OCI-LY7 (cell line): ENCODE results near the gene CCNB2. TPM values are rescaled to one million over a fixed set of nuclear protein-coding genes. Genes with fewer than 3 reads are reported as not detected.

Experiments
- BruUV-seq: library from RNA; stranded (reverse); fragments of 400-500 nt; replicated peaks from 2 replicates; lab custom pipeline; 2021; lab: Mats Ljungman, UMichigan
- CTCF ChIA-PET: fragments of 300-600 bp; sonication (Branson Sonifier 250); formaldehyde crosslinking; loops from one replicate; lab custom pipeline; 2022; ENCODE audit warnings: antibody characterized with exemption; ENCODE audit not compliant: unreplicated experiment; lab: Charles Lee
- POLR2A ChIA-PET: fragments of 300-600 bp; sonication (Branson Sonifier 250); formaldehyde crosslinking; loops from one replicate; lab custom pipeline; 2022; ENCODE audit warnings: antibody characterized with exemption; lab: Charles Lee
- DNase-seq: peaks from one replicate; pipeline ENCODE4 v3.0.0-alpha.2; 2015; ENCODE audit warnings: low spot score
- H2AFZ ChIP-seq: fragments of 200-600 bp; sonication (generic), shearing (Covaris generic); 2 replicates; pipeline ENCODE4 v1.6.1; 2014; ENCODE audit warnings: mild to moderate bottlenecking, antibody characterized with exemption, low read length, moderate library complexity
- H3K27ac ChIP-seq: fragments of 200-600 bp; sonication (generic); 2 replicates; pipeline ENCODE4 v1.5.1; 2014; ENCODE audit warnings: mixed run types, low read depth, mild to moderate bottlenecking, moderate library complexity, low read length, inconsistent platforms; ENCODE audit not compliant: poor library complexity, severe bottlenecking
- H3K36me3 ChIP-seq: fragments of 200-600 bp; sonication (generic); 2 replicates; pipeline ENCODE4 v1.6.1; 2014; ENCODE audit warnings: mild to moderate bottlenecking, antibody characterized with exemption, low read length, moderate library complexity, mixed read lengths; ENCODE audit not compliant: insufficient read depth
- H3K4me1 ChIP-seq: fragments of 200-600 bp; sonication (generic); 2 replicates; pipeline ENCODE4 v1.5.1; 2014; ENCODE audit warnings: mild to moderate bottlenecking, low read length; ENCODE audit not compliant: insufficient read depth, poor library complexity, severe bottlenecking
- H3K4me2 ChIP-seq: fragments of 200-600 bp; sonication (generic); 2 replicates; pipeline ENCODE4 v1.6.1; 2014; ENCODE audit warnings: mild to moderate bottlenecking, low read length
- H3K4me3 ChIP-seq: fragments of 200-600 bp; sonication (generic); 2 replicates; pipeline ENCODE4 v1.5.1; 2014; ENCODE audit warnings: mild to moderate bottlenecking, low read depth, low read length; ENCODE audit not compliant: poor library complexity, severe bottlenecking
- H3K79me2 ChIP-seq: fragments of 200-600 bp; sonication (generic); 2 replicates; pipeline ENCODE4 v1.6.1; 2016; ENCODE audit warnings: low read depth, mild to moderate bottlenecking, low read length, moderate library complexity, mixed read lengths; ENCODE audit not compliant: insufficient read depth
- H3K9me2 ChIP-seq: fragments of 200-600 bp; sonication (generic); 2 replicates; pipeline ENCODE4 v1.6.1; 2016; ENCODE audit warnings: mild to moderate bottlenecking, low read length, mixed read lengths; ENCODE audit not compliant: insufficient read depth
- H3K9me3 ChIP-seq: fragments of 200-600 bp; sonication (generic); 2 replicates; pipeline ENCODE4 v1.6.1; 2014; ENCODE audit warnings: mild to moderate bottlenecking, mixed run types, low read length, mixed read lengths
- H4K20me1 ChIP-seq: fragments of 200-600 bp; sonication (generic); 2 replicates; pipeline ENCODE4 v1.6.1; 2014; ENCODE audit warnings: mild to moderate bottlenecking, antibody characterized with exemption, low read length, moderate library complexity, mixed read lengths; ENCODE audit not compliant: insufficient read depth
- CTCF ChIP-seq: fragments of 200-600 bp; sonication (generic); conservative IDR thresholded peaks from 2 replicates; pipeline ENCODE4 v1.5.1; 2014; ENCODE audit warnings: mild to moderate bottlenecking, antibody characterized with exemption, low read length, moderate library complexity, mixed read lengths
- EZH2phosphoT487 ChIP-seq: fragments of 200-600 bp; sonication (generic); IDR thresholded peaks from 2 replicates; pipeline ENCODE4 v1.6.1; 2018; ENCODE audit warnings: low read depth, borderline replicate concordance, mild to moderate bottlenecking, mixed run types, antibody characterized with exemption, low read length, moderate library complexity, mixed read lengths
- intact Hi-C: fragments of 100-400 bp; cut with micrococcal nuclease; formaldehyde crosslinking; loops from one replicate; pipeline ENCODE4 v1.10.0; 2022; ENCODE audit not compliant: unreplicated experiment
- microRNA-seq: library from miRNA; unstranded; fragments of <30 nt; microRNA quantifications from one replicate; pipeline ENCODE4 v1.2.0, GENCODE V29; 2022; ENCODE audit warnings: borderline replicate concordance
- small RNA-seq: library from RNA; depleted of rRNA; stranded (forward); fragments of <200 nt; gene quantifications from one replicate; pipeline ENCODE3, GENCODE V24; 2014
- total RNA-seq, 2 experiments: library from RNA; depleted of rRNA in 1 of 2; stranded (reverse); fragments of >200 nt in 1 of 2; shearing (Covaris generic) in 1 of 2; gene quantifications; 2 replicates each; pipeline ENCODE4 v1.2.3, GENCODE V29; 2014 to 2022

The CCNB2 gene
- total RNA-seq, 2 experiments from 2014 or later, result 93.9 to 128 TPM

- BruUV-seq, result no TSS peak
- H3K27ac ChIP-seq, result no peak overlapping the region
- ChIA-PET POLR2A (interaction anchor here (0.9 to 1.0 kb wide), 2 partner anchors 11 to 12 kb away, joined by 3 read pairs; no protein-coding TSS in a partner anchor), CTCF (interaction anchor here (1.0 kb wide), 2 partner anchors 316 to 354 kb away, joined by 3 to 6 read pairs; no protein-coding TSS in a partner anchor)
- no peak overlapping the region for H3K4me3 ChIP-seq
- intact Hi-C loops, result loop anchor here (1.0 kb wide), 2 partner anchors 238 to 319 kb away; no protein-coding TSS in a partner anchor
- no peak overlapping the region for H2AFZ ChIP-seq
- no peaks in the 10 kb centered on the region for H3K79me2 ChIP-seq
- H3K9me2 ChIP-seq, result no peaks in the 10 kb centered on the region
- H3K4me1 ChIP-seq, result no peaks in the 10 kb centered on the region
- no peak for DNase-seq
- H3K9me3 ChIP-seq, result no peaks in the 10 kb centered on the region
- no peaks in the 10 kb centered on the region for H4K20me1 ChIP-seq
- no peaks in the 10 kb centered on the region for H3K36me3 ChIP-seq
- H3K4me2 ChIP-seq, result no peak overlapping the region
- no peak for TF ChIP-seq EZH2phosphoT487
- TF ChIP-seq CTCF, result no peak
Observed at GRCh38 chr15:59174151-59174834, 69.3 kb downstream of the CCNB2 start.

Small RNA genes lying within 50 kb of the gene (microRNA-seq; reads per million reads assigned to microRNA genes)
- gene MIR2116, result 2.3 reads per million

Small RNA genes lying within 50 kb of the gene (small RNA-seq; reads per million reads assigned to genes)
- not detected for gene MIR2116

Other genes with a start within 250 kb of the CCNB2 start
- gene SLTM, start 171.5 kb upstream of the CCNB2 start, total RNA-seq (2014; rRNA removed; shearing (Covaris generic)), result 103 and 158 TPM in 2 replicates
- gene SLTM, start 171.5 kb upstream of the CCNB2 start, total RNA-seq (2022), result 121 and 129 TPM in 2 replicates
- gene RNF111, start 117.5 kb upstream of the CCNB2 start, total RNA-seq (2014; rRNA removed; shearing (Covaris generic)), result 19.2 and 20.4 TPM in 2 replicates
- gene RNF111, start 117.5 kb upstream of the CCNB2 start, total RNA-seq (2022), result 41.6 and 42.7 TPM in 2 replicates
- gene LDHAL6B, start 101.7 kb downstream of the CCNB2 start, total RNA-seq (2014; rRNA removed; shearing (Covaris generic)), result 0.09 TPM in 1 of 2 replicates, not detected in the other
- not detected in 2 replicates for gene LDHAL6B, start 101.7 kb downstream of the CCNB2 start, total RNA-seq (2022)